A549 (cell line): ENCODE results near the gene EPN1.

Experiments
- CTCF ChIP-seq: fragments of >200 bp; sonication (Bioruptor Twin); formaldehyde crosslinking; IDR thresholded peaks from 3 replicates; pipeline ENCODE4 v1.5.1; 2016
- EHF ChIP-seq: fragments of 250-450 bp; sonication (Bioruptor Pico); IDR thresholded peaks from 2 replicates; pipeline ENCODE4 v1.5.0; 2020; ENCODE audit warnings: mild to moderate bottlenecking
- HOXA7 ChIP-seq: fragments of 250-450 bp; sonication (Bioruptor Pico); IDR thresholded peaks from 2 replicates; pipeline ENCODE4 v1.5.0; 2020; ENCODE audit warnings: mild to moderate bottlenecking, moderate library complexity
- KDM5A ChIP-seq: fragments of 200-600 bp; sonication (generic); IDR thresholded peaks from 2 replicates; pipeline ENCODE4 v1.6.1; 2016; ENCODE audit warnings: antibody characterized with exemption, mild to moderate bottlenecking
- POLR2A ChIP-seq: IDR thresholded peaks from 2 replicates; pipeline ENCODE4 v1.6.1; 2012; ENCODE audit warnings: mild to moderate bottlenecking, low read length
- ZC3H11A ChIP-seq: fragments of 450-650 bp; IDR thresholded peaks from 2 replicates; pipeline ENCODE4 v1.6.1; 2014; ENCODE audit warnings: antibody characterized with exemption, mild to moderate bottlenecking

GRCh38 chr19:55649268-55650125 is 25.5 kb upstream of the EPN1 start:
- TF ChIP-seq EHF (no peak), CTCF (no peak), KDM5A (no peak), HOXA7 (CRISPR knock-in tag) (no peak), POLR2A (no peak), ZC3H11A (no peak)
